ENCODE results near the gene NRAP. TPM values are rescaled to one million over a fixed set of nuclear protein-coding genes. Genes with fewer than 3 reads are reported as not detected.

NRAP gene
- polyA plus RNA-seq, 4 donors: 0.04 TPM; not detected in 3

- peak in 3 of 4 donors; percentile 52 to 60 (median 56) for DNase-seq (ENCODE audit: low read depth in 4 of 4, low spot score in 3 of 4)
These were observed 100.3 kb downstream of the NRAP start for GRCh38 chr10:113563306-113564088.

GRCh38 chr10:113562704-113563103 is 101.1 kb downstream of the NRAP start:
- DNase-seq (ENCODE audit: low read depth in 4 of 4, low spot score in 3 of 4): no peak

- DNase-seq (ENCODE audit: low read depth in 4 of 4, low spot score in 3 of 4): no peak
These were observed 101.8 kb downstream of the NRAP start for GRCh38 chr10:113562069-113562468.

DNA sequence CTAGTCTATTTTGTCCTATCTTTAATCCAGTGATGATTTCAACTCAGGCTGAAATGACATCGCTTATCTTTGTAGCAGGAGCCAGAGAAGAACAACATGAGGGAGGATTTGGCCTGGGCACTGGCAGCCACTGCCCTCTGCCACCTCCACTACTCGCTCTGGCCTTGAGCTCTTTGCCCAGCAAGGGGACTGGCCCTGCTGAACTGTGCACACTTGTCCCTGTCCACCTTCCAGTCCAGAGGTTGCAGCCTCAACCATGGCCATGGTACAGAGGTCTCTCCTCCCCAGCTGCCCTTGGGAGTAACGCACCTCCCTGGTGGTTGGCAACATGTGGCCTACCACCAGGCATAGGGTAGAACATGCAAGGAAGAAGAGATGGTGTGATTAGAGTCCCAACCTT is 102.6 kb downstream of the NRAP start:
- DNase-seq (ENCODE audit: low read depth in 4 of 4, low spot score in 3 of 4): no peak

DNA sequence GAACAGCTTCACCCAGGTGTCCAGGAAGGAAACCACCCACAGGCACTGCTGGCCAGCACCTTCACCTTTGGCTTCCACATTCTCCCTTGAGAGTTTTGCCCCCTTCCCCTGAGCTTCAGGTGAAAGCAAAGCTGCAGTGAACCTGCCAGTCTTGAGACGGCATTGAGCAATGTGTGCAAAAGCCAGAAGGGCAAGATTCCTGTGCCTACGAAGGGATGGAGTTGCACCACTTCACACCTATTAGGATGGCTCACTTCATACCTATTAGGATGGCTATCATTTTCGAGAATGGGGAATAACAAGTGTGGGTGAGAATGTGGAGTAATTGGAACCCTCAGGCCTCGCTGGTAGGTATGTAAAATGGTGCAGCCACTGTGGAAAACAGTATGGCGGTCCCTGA is 103.8 kb downstream of the NRAP start:
- no peak for DNase-seq (ENCODE audit: low read depth in 4 of 4, low spot score in 3 of 4)

GRCh38 chr10:113557903-113558321 is 105.9 kb downstream of the NRAP start:
- no peak for DNase-seq (ENCODE audit: low read depth in 4 of 4, low spot score in 3 of 4)

- DNase-seq (ENCODE audit: low read depth in 4 of 4, low spot score in 3 of 4): no peak
These were observed 106.4 kb downstream of the NRAP start for GRCh38 chr10:113557424-113557862.

GRCh38 chr10:113555751-113556150 is 108.1 kb downstream of the NRAP start:
- DNase-seq (ENCODE audit: low read depth in 4 of 4, low spot score in 3 of 4): no peak

- DNase-seq (ENCODE audit: low read depth in 4 of 4, low spot score in 3 of 4): no peak
These were observed 108.6 kb downstream of the NRAP start for GRCh38 chr10:113555245-113555644.

DNA sequence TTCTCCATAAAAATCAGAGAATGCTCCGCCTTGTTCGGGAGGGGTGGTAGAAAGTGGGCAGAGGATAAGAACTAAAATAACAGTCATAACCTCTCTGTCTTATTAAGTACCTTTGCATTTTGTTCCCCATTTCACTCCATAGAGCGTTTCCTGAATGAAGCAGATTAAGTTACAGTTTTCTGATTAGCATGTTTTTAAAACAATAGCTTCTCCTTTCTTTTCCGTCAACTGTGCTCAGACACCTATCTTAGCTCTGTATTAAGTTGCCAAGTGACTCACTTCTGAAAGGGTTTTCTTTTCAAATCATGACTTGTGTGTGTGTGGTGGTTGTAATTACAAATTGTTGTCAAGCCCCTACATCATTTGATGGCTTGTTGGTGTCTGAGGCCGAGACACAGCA is 109.6 kb downstream of the NRAP start:
- no peak for DNase-seq (ENCODE audit: low read depth in 4 of 4, low spot score in 3 of 4)

- DNase-seq (ENCODE audit: low read depth in 4 of 4, low spot score in 3 of 4): no peak
These were observed 110.7 kb downstream of the NRAP start for GRCh38 chr10:113553149-113553548.

DNA sequence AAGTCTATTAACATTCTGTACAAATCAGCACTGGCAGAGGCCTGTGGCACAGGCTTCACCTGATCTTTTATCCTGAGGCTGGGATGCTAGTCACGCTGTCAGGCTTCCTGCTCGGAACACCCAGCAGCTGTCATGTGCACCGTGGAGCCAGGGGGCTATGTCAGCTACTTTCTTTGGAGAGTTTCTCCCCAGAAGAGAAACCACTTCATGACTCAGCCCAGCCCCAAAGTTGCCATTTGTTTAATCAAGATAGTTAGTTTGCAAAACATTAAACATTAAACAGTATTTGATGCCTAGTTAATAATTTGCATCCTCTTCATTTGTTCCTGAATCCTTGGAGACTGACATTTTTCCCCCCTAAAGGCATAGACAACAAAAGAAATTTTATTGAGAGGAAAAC is 111.1 kb downstream of the NRAP start, which contains the start of gene HABP2:
HABP2 (plus strand) TSS at position 353 of the 400 bp plus-strand sequence. CDS start 69 bp downstream, outside the sequence.
- no peak for DNase-seq (ENCODE audit: low read depth in 4 of 4, low spot score in 3 of 4)

DNA sequence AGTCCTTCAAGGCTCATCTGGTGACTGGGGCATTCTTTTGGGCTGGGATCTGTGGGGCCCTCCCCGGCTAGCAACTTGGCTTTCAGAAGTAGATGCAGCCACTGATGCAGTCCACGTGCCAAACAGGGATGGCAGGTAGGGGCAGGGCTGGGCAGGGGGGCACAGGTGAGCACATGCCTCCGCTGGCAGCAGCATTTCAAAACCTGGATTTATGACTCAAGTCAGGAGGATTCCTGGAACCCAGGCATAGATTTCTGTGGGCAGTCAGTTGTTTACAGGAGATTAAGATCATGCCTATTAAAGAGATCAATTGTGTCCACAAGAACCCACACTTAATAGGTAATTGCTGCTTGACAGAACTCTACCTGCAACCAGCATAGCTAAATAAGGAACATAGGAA is 111.8 kb downstream of the NRAP start:
- no peak for DNase-seq (ENCODE audit: low read depth in 4 of 4, low spot score in 3 of 4)

DNA sequence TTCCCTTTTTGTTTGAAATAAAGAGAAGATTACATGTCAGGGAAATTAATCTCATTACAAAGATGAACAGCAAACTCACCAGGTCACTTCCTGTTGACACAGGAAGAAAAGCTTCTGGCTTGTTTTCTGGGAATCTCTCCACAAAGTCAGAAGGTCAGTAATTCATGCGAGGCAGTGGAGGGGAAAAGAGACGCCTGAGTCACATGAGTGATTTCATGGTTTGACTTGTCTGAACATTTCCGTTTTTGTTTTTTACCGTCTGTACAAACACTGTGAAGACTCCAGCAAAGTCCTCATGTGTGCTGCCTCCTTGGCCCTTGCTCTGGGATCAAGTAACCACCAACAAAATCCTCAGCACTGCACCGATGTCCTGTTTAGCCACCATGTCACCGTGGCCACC is 113.5 kb downstream of the NRAP start:
- peak in 1 of 4 donors; percentile 37 for DNase-seq (ENCODE audit: low read depth in 4 of 4, low spot score in 3 of 4)

DNA sequence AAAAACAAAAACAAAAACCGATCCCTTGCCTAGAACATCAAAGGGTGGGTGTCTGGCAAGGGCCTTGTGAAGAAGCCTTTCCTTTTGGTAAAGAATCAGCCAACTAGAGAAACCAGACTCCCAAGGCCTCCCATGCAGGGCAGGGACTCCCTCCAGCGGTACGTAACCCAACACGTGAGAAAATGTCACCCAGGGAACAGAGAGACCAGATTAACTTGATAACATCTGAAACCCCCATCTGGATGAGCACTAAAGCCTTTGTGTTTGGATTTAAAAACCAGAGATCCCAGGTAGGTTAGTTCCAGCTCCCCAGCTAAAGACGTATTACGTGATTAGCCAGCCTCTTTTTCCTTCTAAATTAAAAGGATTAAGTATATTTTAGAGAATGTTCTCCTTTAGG is 114.0 kb downstream of the NRAP start:
- DNase-seq (ENCODE audit: low read depth in 4 of 4, low spot score in 3 of 4): no peak

- DNase-seq (ENCODE audit: low read depth in 4 of 4, low spot score in 3 of 4): no peak
These were observed 116.4 kb downstream of the NRAP start for GRCh38 chr10:113547426-113547825.

GRCh38 chr10:113544392-113544791 is 119.4 kb downstream of the NRAP start:
- no peak for DNase-seq (ENCODE audit: low read depth in 4 of 4, low spot score in 3 of 4)

DNA sequence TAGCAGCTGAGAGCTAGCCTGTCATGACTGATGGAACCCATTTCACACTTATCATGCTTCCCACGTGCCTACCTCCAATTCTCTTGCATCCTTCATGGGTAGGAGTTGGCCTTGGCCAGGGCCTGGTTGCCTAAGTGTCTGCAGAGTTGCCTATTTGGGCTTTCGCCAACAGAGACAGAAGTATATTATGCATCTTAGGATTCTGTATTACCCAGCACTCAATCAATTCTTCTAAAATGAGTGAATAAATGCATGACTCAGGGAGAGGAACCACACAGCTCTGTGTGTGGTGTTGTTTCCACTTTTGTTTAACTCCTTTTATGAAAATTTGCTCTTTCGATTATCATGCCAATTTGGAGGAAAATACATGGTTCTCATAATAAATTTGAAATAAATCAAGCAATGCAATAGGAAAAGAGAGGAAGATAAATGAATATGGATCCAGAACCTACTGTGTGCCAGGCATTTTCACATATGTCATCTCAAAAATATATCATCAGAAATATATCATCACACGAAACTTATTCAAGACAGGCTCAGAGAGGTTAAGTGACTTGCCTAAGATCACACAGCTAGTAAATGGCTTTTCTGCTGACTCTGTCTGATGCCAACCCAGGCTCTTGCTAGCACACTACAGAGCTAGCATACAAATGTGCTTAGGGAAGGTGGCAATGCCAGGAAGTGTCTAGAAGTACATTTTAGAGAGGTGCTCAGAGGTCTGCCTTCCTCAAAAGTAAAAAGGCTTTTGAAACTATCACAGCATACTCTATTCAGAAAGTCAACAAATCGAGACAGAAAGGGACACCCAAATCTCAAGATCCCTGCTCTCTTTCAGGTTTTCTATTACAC is 120.5 kb downstream of the NRAP start:
- DNase-seq (ENCODE audit: low read depth in 4 of 4, low spot score in 3 of 4): no peak

- no peak for DNase-seq (ENCODE audit: low read depth in 4 of 4, low spot score in 3 of 4)
These were observed 122.3 kb downstream of the NRAP start for GRCh38 chr10:113541549-113541927.

DNA sequence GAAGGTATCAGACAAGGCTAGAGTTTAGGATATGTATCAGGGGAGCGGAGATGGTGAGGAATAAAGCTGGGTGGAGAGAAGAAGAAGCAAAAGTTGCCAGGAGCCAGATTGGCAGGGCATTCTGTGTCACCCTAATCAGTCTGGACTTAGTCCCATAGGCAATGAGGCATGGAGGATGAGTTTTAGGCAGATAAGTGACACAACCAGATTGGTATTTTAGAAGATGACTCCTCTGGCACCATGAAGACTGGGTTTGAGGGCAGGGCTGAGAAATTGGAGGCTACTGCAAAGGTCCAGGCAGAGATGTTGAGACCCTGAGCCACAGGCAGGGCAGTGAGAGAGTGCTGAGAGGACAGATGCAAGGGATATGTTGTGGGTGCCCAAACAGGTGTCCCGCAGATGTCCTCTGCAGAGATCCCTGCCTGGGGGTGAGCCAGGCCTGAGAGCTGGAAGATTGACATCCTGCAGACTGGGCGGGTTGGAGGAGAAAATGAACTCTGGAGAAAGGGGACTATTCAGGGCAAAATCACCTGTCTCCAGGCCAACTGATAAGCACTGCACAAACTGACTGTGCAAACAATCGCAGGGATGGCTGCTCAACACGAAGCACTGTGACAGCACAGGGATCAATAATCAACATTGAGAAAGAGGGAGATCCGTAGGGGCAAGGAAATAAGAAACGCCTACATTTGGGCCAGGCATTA is 122.8 kb downstream of the NRAP start:
- DNase-seq (ENCODE audit: low read depth in 4 of 4, low spot score in 3 of 4): no peak

GRCh38 chr10:113539789-113540188 is 124.1 kb downstream of the NRAP start:
- no peak for DNase-seq (ENCODE audit: low read depth in 4 of 4, low spot score in 3 of 4)

Measured in left renal pelvis (tissue), 4 donors.